DLD1 (cell line): ENCODE data around the gene KRTAP3-3.

Source experiments
- in situ Hi-C: cut with HindIII; loops from 2 replicates; pipeline ENCODE4 v1.10.0; 2017; ENCODE audit warnings: low sequenced_read_pairs

The KRTAP3-3 gene

DNA sequence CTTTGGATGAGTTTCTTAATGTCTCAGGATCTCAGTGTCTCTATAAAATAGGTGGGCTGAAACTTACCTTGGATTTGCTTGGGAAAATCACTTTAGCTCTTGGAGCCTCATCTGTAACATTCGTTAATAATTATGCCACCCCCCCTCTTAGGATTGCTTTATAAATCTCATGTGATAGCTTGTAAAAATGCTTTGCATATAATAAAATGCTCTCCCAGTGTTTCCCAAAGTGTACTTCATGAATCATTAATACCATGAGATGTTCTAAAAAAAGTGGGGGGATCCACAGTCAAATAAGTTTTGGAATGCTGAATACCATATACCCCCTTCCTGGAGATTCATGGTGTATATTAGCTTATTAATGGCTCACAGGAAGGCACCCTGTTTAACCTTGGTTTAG, 32.4 kb downstream of the KRTAP3-3 start:
- in situ Hi-C loops: no loop called here

DNA sequence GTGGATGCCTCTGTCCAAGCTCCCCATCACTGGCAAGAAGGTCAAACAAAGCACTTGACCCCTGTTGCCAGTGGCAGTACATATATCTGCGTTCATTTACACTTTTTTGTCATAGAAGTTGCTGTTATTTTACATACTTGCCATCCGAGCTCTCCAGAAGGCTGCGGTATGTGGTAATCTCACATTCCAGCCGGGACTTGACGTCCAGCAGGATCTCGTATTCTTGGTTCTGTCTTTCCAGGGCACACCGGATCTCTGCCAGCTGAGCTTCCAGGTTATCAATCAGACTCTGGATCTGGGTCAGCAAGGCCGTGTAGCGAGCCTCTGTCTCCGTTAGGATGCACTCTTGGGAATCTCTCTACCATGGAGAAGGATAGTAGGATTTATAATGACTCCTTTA, 33.8 kb downstream of the KRTAP3-3 start:
- in situ Hi-C loops: no loop called here

DNA sequence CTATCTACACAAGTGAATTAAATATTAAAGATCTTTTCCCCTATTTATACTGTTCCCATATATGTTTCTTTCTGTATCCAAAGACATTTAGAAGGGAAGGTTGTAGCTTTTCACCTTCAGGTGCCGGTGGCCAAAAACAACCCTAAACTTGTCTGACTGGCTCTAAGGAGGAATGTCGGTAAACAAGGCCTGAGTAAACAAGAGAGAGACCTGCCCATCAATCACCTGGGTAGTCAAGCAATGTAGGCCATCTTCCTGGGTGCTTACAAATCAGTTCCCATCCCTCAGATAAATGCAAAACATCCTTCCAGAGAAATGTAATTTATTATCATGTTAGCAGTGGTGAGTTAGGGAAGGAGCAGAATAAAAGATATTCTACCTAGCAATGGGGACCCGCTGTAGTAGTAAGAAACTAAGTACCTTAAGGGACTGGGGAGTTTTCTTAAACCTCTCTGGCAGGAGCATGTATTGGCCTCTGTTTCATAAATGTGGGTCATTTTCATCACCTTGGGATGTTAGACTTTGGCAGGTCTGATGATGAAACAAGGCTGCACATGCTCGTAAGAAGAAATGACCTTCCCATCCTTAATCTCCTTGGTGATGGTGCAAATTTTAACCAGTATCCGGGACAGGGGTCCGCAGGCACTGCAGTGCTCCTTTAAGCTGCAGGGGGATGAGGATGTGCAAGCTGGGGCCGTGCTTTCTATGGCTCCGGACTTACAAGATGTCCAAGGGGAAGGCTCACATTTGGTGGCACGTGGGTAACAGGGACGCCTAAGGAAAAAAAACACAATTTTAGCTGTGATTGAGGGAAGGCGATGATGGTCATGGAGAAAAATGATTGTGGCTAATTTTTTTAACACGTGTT, 35.6 kb downstream of the KRTAP3-3 start:
- in situ Hi-C loops: no loop called here

DNA sequence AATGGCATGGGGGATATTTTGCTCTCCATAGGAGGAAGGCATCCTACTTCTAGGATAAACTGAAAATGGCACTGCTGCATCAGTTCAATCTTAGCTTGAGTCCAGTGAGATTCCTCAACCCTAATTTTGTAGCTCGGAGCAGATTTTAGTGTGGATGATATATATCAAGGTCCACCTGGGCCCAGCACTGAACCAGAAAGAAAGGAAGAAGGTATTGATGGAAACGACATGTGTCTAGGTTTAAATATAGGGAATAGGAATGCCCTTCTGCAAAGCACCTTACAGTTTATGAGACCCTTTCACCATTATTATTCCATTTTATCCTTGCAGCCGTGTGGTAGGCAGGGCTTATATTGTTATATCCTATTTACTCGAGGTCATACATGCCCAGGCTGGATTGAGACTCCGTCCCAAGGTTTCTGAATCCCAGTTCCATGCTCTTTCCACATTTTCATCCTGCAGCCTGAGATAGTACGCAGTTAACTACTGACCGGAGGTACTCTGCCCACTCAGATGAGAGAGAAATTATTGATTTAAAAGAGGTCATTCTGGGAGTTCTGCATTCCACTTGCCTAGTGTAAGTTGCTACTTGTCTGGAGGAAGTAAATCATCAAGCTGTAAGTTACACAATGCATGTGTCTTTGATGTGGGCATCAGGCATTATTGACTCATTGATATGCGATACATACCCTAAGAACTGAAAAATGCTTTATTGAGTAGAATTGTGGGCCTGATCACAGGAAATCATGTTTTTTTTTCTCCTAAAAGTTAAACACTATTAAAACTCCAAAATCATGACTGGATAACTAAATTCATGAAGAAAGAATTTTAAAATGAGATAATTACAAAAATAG, 37.3 kb downstream of the KRTAP3-3 start:
- in situ Hi-C loops: no loop called here

DNA sequence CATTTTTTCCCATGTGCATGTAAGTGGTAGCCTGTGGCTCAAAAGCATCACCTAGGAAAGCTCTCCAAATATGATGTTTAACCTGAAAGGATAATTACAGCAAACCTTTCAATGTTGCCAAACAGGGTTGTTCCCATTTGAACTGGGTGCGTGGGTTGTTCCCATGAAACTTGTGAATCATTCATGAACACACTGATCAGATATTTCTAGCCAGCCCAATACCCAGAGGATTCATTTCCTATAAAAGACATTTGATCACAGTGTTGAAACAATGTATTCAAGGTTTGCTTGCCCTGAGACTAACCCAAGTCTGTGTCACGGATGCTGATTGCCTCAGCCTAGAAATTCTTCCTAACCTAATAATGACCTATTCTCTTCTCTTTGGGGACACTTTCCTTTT, 40.1 kb downstream of the KRTAP3-3 start:
- in situ Hi-C loops: no loop called here

DNA sequence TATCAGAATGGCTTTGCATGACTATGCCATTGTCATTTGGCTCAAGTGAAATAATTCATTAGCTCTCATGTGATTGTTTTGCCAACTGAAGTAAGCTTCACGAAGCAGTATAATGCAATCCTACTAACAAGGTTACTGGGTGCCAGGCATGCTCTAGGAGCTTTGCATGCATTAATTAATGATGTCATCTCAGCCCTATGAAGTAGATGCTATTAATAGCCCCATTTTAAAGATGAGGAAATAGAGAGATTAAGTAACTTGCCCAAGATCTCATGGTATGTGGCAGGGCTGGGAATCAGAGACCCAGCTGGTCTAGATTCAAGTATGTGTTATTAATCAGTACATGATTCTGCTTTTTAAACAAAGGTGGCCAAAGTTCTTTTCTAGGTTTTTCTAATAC, 41.3 kb downstream of the KRTAP3-3 start:
- in situ Hi-C loops: no loop called here

DNA sequence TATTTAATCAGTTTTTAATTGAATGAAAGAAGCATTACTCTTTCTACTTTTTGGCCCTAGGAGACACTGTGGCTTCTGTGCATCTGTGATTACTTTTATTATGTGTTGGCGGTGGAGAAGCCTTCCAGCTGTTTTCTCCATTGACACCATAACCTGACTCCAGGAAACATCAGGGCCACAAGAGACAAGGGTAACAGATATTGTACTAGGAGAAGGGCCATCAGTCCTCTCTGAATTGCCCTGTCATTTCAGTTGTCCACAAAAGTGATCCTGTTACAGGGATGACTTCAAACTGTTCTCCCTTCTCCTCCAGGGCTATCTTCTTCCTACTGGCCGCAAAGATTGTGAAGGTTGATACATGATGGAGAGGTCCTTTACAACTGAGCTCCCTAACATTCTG, 41.8 kb downstream of the KRTAP3-3 start:
- in situ Hi-C loops: no loop called here

DNA sequence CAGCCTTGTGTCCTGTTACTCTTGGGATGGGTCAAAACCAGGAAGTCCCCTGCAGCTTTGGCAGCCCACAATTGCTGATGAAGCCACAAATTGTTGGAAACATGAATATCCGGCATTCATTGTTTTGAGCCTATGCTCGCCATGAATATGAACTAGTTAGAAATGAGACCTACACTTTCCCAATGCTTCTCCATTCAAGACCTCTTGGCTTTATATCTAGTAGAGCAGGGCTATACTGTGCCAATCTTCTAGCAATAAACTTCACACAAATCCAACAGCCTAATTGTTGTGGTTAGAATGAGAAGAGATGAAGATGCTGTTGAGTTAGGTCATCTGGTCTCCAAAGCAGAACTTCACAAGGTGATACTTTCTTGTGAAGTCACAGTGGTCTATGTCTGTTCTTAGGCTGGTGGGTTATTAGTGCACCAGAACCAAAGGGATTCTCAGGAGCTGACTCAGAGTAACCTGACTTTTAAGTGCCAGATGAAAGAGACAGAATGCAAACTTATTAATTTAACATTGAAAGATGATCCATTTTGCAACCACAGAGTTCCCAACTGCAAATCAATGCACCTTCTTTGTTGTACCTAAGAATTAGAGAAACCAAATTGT, 42.8 kb downstream of the KRTAP3-3 start:
- in situ Hi-C loops: no loop called here

DNA sequence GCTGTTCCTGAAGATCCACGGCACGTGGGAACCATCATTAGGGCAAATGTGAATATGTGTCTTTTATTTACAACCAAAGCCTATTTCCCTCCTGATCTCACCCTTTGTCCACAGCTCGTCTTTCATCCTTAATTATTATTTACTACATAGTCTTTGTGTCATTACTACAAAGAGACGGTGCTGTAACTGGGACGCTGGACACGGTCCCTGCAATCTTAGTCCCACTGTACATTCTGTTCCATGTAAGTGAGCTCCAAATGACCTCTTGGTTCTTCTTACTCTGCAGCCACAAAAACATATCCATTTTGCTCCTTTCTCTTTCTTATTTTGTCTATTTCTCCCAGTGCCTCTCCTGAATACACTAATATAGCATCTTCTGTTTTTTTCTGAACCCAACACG, 43.8 kb downstream of the KRTAP3-3 start:
- in situ Hi-C loops: no loop called here

DNA sequence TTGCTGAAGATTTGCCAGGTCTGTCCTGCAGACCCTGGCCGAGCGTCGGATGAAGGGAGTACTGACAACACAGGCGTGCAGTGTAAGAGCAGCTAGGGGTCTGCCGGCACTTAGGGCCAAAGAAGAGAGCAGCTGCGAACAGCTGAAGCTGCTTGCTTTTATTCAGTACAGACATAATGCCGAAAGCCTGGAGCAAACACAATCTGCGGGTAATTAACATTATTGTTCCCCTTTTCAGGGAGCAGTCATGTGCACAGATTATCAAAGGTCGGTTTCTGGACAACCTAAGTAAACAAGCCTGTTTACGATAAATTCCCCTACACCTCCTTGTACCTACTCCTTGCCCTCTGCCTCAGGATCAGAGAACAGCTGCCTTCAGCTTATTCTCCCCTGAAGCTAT, 44.5 kb downstream of the KRTAP3-3 start:
- in situ Hi-C loops: no loop called here

DNA sequence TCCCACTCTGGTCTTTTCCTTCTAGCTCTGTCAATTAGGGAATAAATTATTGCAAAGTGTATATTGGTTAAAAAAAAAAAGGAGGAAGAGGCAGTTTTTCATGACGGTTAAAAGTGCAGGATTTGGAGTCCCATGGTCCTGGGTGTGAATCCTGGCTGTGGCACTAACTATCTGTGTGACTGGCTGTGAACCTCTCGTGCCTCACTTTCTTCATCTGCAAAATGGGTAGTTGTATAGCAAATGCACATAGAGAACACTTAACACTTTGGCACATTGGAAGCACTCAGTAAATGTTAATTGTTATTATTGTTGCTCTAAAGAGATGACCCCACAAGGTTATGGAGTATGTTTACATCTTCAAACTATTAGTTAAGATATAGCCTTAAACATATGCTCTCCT, 46.0 kb downstream of the KRTAP3-3 start:
- in situ Hi-C loops: no loop called here

DNA sequence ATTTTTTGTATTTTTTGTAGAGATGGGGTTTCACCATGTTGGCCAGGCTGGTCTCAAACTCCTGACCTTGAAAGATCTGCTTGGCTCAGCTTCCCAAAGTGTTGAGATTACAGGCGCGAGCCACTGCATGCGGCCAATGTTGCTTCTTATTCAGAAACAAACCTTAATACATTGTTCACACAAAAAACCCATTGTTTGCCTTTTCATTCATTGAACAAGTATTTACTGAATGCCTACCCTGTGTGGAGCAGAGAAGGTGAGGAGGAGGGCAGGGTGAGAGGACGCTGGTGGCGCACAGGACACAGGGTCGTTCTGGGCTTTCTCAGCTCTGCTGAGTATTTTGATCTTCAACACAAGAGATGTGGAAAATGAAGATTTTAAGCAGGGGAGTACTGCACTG, 48.5 kb downstream of the KRTAP3-3 start:
- in situ Hi-C loops: no loop called here

DNA sequence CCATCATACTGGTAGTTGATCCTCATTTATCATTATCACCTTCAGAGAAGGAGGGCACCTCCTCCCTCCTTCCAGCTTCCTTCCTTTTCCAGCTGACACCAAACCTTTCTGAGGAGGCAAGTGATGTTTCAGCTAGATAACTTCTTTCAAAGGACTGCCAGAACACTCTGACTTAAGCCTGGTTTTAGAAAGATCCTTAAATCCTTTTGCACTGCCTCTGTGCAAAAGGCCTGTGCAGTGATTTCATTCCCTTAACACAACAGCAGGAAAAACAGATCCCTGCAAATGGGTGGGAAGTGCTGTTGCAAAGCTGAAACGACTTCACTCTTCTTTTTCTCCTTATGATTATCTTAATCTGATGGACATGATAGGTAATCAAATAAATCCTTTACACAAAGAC, 49.4 kb downstream of the KRTAP3-3 start:
- in situ Hi-C loops: no loop called here
